ACC112 (cell line): Measurements from ENCODE around the gene MTFP1.
"Not testable (repeated sequence)": the region's sequence is repeated elsewhere in the genome, so short reads cannot be mapped to it uniquely, and the experiment has no call there.

Experiments
- H2AFZ ChIP-seq: fragments of 200-600 bp; sonication (generic); one replicate; pipeline ENCODE4 v1.6.0; 2017; ENCODE audit warnings: antibody characterized with exemption, low read length; ENCODE audit not compliant: unreplicated experiment
- H3K27ac ChIP-seq: fragments of 200-600 bp; sonication (generic); 2 replicates; pipeline ENCODE4 v1.5.1; 2014; ENCODE audit warnings: low read depth, mild to moderate bottlenecking, antibody characterized with exemption, low read length, moderate library complexity
- H3K27me3 ChIP-seq: fragments of 200-600 bp; sonication (generic); 2 replicates; pipeline ENCODE4 v1.6.1; 2014; ENCODE audit warnings: mild to moderate bottlenecking, antibody characterized with exemption, low read length, moderate library complexity, mixed read lengths; ENCODE audit not compliant: insufficient read depth
- H3K36me3 ChIP-seq: fragments of 200-600 bp; sonication (generic); 2 replicates; pipeline ENCODE4 v1.6.1; 2016; ENCODE audit warnings: mild to moderate bottlenecking, antibody characterized with exemption, low read length, moderate library complexity, mixed read lengths; ENCODE audit not compliant: insufficient read depth
- H3K4me1 ChIP-seq: fragments of 200-600 bp; sonication (generic); one replicate; pipeline ENCODE4 v1.6.1; 2016; ENCODE audit warnings: low read length, mixed read lengths; ENCODE audit not compliant: insufficient read depth, unreplicated experiment, control insufficient read depth
- H3K4me3 ChIP-seq: fragments of 200-600 bp; sonication (generic); 2 replicates; pipeline ENCODE4 v1.5.1; 2014; ENCODE audit warnings: mild to moderate bottlenecking, low read depth, low read length
- H3K79me2 ChIP-seq: fragments of 200-600 bp; sonication (generic); one replicate; pipeline ENCODE4 v1.6.0; 2016; ENCODE audit warnings: low read length; ENCODE audit not compliant: control insufficient read depth, unreplicated experiment, insufficient read depth

Gene MTFP1

DNA sequence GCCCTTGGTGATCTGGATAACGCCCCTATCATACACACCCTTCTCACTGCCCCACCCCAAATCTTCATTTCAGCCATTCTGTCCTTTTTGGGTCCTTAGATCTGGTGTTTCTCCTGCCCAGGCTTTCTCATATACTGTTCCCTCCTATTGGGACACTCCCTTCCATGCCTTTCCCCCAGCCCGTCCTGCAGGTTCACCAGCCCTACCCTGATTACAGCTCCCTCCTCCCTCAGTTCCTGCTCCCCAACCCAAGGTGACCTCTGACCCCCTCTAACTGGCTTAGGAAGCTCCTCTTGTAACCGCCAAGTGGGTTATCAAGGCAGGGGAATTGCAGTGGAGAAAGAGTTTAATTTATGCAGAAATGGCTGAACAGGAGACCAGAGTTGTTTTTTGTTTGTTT, 13.0 kb downstream of the MTFP1 start:
- Histone ChIP-seq H2AFZ (no peak overlapping the region), H3K27ac (no peak overlapping the region), H3K36me3 (no peaks in the 10 kb centered on the region), H3K4me1 (peaks cover 4% of the 10 kb centered on the region), H3K27me3 (no peaks in the 10 kb centered on the region), H3K4me3 (no peak overlapping the region), H3K79me2 (no peaks in the 10 kb centered on the region)

DNA sequence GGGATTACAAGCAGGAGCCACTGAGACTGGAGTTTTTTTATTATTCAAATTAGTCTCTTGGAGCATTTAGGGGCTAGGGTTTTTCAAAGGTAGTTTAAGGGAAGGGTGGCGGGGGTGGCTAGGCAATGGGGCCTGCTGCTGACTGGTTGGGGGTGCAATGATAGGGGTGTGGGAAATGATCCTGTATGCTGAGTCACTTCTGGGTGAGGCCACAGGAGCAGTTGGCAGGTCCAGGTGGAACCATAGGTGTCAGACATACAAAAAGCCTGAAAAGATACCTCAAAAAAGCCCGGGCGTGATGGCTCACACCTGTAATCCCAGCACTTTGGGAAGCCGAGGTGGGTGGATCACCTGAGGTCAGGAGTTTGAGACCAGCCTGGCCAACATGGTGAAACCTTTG, 13.7 kb downstream of the MTFP1 start:
- Histone ChIP-seq H3K36me3 (no peaks in the 10 kb centered on the region), H2AFZ (no peak overlapping the region), H3K27ac (no peak overlapping the region), H3K4me3 (no peak overlapping the region), H3K79me2 (no peaks in the 10 kb centered on the region), H3K4me1 (peaks cover 4% of the 10 kb centered on the region), H3K27me3 (no peaks in the 10 kb centered on the region)

DNA sequence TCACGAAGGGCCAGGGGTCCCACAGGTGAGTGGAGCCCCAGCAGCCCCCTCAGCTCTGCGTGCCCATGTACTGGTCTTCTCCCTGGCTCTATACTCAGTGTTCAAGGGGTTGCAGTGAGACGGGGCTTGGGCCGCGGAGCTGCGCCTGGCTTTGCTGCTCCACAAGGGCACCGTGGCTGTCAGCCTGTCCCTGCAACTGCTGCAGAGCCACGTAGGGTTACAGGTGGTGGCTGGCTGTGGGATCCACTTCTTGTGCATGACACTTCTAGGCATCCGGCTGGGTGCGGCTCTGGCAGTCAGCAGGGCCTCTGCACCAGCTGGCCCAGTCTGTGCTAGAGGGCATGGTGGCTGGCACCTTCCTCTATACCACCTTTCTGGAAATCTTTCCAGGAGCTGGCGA, 14.3 kb downstream of the MTFP1 start:
- no peaks in the 10 kb centered on the region for H3K27me3 ChIP-seq
- no peaks in the 10 kb centered on the region for H3K79me2 ChIP-seq
- H3K36me3 ChIP-seq, result no peaks in the 10 kb centered on the region

DNA sequence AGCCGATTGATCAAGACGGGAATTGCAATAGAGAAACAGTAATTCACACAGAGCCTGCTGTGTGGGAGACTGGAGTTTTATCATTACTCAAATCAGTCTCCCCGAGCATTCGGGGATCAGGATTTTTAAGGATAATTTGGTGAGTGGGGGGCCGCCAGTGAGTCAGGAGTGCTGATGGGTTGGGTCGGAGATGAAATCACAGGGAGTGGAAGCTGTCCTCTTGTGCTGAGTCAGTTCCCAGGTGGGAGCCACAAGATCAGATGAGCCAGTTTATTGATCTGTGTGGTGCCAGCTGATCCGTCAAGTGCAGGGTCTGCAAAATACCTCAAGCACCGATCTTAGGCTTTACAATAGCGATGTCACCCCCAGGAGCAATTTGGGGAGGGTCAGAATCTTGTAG, 15.5 kb downstream of the MTFP1 start:
- no peaks in the 10 kb centered on the region for H3K27me3 ChIP-seq
- no peaks in the 10 kb centered on the region for H3K36me3 ChIP-seq
- H3K4me3 ChIP-seq, result no peak overlapping the region
- H3K27ac ChIP-seq, result no peak overlapping the region
- H3K79me2 ChIP-seq, result no peaks in the 10 kb centered on the region
- peaks cover 12% of the 10 kb centered on the region for H3K4me1 ChIP-seq
- no peak overlapping the region for H2AFZ ChIP-seq

More for the DNA sequence above, 14.3 kb downstream of the MTFP1 start:
- H3K4me1 ChIP-seq, result peaks cover 5% of the 10 kb centered on the region
- no peak overlapping the region for H3K27ac ChIP-seq
- H3K4me3 ChIP-seq, result no peak overlapping the region
- H2AFZ ChIP-seq, result no peak overlapping the region

DNA sequence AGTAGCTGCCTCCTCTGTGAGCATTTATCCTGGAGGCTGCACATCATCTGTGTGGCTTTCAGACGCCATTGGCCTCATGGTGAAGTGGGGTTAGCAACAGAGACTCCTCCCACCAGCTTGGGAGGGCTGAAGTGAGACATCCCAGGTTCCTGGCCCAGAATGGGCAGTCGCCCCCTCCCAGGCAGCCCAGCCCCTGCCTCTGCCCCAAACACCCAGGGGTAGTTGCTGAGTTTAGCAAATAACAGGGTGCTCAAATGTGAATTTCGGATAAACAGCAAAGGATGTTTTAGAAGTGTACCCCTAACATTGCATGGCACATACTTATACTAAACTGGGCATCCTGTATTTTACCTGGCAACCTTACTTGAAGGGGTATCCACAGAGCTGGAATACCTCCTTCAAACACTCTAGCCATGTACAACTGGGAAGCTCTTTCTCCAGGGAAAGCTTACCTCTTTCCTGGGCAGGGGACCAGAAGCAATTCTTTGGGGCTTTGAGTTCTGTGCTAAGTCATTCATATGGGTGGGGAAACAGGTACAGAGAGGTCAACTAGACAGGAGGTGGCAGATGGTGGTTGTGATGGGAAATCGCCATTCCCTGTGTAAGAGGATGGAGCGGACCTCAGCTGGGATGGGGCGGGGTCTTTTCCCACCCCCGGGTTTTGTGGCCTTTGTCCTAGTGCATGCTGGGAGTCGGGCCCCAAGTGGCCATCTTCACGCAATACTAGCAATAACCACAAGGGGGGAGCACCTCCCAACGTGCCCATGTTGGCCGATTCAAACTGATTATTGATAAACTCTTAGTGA, 19.3 kb downstream of the MTFP1 start:
- Histone ChIP-seq H2AFZ (peak overlapping the region; percentile 50), H3K4me3 (peak overlapping the region; percentile 30; the same call in 1 of the 2 replicates), H3K79me2 (no peaks in the 10 kb centered on the region), H3K36me3 (no peaks in the 10 kb centered on the region), H3K27ac (peak overlapping the region; percentile 12; the same call in 1 of the 2 replicates), H3K4me1 (peaks cover 12% of the 10 kb centered on the region), H3K27me3 (no peaks in the 10 kb centered on the region)

DNA sequence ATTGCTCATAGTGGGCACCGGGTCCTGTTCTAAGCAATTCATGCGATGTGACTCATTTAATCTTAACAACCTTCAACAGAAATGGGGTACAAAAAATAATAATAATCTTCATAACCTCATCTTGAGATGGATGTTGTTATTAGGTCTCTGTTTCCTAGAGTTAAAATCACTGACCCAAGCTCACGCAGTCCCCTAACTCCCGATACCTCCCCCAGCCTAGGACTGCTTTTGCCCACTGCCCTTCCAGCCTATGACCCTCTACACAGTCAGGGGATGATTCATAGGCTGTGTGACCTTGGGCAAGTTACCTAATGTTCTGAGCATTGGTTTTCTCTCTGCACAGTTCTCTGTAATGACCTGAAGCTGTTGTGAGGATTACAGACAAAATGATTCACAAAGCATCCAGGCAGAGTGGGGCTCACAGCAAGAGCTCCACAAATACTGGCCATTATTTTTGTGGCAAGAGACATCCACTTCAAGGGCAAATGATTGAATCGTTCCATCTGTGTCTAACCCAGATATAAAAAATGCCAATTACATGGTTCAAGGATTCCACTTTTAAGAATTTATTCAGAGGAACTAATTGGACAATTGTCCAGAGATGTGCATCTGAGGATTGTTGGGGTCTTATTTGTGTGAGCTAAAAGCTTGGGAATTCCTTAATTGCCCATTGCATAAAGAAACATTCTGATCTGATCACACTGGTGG, 20.0 kb downstream of the MTFP1 start:
- Histone ChIP-seq H3K36me3 (no peaks in the 10 kb centered on the region), H2AFZ (no peak overlapping the region), H3K79me2 (no peaks in the 10 kb centered on the region), H3K27ac (peak overlapping the region; percentile 34; the same call in 1 of the 2 replicates), H3K4me3 (no peak overlapping the region), H3K27me3 (no peaks in the 10 kb centered on the region), H3K4me1 (peaks cover 12% of the 10 kb centered on the region)

DNA sequence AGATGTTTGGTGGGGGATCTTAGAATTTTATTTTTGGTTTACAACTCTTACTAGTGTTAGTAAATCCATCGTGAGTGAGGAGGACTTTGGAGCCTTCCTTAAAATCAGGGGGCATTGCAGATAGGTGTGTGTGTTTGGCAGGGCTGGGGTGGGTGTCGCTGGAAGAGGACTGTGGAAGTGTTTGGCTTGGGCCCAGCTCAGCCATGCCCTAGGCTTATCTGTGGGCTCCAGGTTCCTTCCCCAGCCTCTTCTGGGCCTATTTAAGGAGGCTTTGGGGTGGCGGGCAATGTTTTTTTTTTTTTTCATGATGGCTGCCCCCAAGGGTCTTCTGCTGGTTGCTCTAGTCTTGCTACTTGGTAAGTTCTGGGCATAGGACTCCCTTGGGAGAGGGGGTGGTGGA, 22.1 kb downstream of the MTFP1 start:
- H3K36me3 ChIP-seq, result no peaks in the 10 kb centered on the region
- H3K4me3 ChIP-seq, result no peak overlapping the region
- no peaks in the 10 kb centered on the region for H3K27me3 ChIP-seq
- H3K79me2 ChIP-seq, result no peaks in the 10 kb centered on the region
- peaks cover 12% of the 10 kb centered on the region for H3K4me1 ChIP-seq
- H3K27ac ChIP-seq, result no peak overlapping the region
- H2AFZ ChIP-seq, result no peak overlapping the region

DNA sequence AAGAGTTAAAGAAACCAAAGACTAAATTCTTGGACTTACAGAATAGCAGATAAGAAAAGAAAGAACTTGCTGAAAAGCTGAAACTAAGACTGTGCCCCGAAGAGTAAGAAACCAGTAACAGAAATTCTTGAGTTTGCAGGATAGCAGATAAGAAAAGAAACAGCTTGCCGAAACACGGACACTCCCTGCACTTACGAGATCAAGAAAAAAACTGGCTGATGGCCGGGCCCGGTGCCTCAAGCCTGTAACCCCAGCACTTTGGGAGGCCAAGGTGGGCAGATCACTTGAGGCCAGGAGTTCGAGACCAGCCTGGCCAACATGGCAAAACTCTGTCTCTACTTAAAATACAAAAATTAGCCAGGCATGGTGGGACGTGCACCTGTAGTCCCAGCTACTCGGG, 25.9 kb downstream of the MTFP1 start:
- H2AFZ ChIP-seq, H3K4me1 ChIP-seq, H3K4me3 ChIP-seq, H3K36me3 ChIP-seq, H3K79me2 ChIP-seq, H3K27ac ChIP-seq, H3K27me3 ChIP-seq: not testable (repeated sequence)

DNA sequence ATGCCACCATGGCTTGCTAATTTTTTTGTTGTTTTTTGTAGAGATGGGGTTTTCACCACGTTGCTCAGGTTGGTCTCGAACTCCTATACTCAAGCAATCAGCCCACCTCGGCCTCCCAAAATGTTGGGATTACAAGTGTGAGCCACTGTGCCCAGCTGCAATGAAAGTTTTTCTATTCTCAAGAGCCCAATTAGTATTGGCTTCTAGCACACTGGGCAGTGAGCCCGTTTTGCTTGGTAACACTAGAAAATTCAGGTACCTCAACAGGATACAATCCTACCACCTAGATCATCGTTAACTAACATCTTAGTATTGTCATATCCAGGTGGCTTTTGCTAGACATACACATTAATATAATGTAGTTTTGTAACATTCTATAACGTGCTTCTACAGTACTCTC, 27.3 kb downstream of the MTFP1 start:
- Histone ChIP-seq H3K27me3 (no peaks in the 10 kb centered on the region), H3K4me3 (no peak overlapping the region), H3K36me3 (no peaks in the 10 kb centered on the region), H3K79me2 (no peaks in the 10 kb centered on the region), H3K27ac (no peak overlapping the region), H3K4me1 (no peaks in the 10 kb centered on the region), H2AFZ (no peak overlapping the region)

DNA sequence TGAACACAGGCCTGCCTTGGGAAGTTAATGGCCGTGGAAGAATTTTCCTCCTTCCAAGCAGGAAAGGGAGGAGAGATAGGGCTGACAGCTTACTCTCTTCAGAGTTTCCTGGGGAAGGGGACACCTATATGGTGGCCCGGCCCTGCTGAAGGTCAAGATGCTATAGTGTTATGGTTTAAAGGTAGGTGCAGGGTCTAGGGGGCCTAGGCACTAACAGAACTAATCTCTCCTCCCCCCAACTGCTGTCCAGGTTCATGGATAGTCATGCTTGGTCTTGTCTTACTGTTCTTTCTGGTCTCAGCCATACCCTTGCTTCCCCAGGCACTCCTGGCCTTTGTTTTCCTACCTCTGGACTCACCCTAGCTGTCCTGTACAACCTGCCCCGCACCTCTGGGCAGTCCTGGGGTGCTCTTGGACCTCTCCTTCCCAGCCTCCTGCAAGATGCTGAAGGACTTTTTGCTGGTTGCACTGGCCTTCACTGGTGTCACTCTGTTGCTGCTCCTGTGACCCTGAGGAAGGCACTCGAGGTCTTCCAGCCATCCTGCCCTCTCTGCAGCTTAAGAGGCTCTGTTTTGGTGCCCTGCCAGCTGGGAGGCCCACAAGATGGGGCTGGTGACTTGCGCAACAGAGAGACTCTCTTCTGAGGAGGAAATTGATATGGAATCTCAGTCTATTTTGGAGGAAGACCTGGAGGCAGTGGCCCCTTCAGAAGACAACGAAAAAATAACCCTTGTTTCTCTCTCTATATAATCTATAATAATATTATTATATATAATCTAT, 28.4 kb downstream of the MTFP1 start:
- Histone ChIP-seq H3K4me1 (no peaks in the 10 kb centered on the region), H3K79me2 (no peaks in the 10 kb centered on the region), H3K4me3 (no peak overlapping the region), H3K36me3 (no peaks in the 10 kb centered on the region), H3K27me3 (no peaks in the 10 kb centered on the region), H3K27ac (no peak overlapping the region), H2AFZ (no peak overlapping the region)
